SK-N-DZ (cell line): ENCODE measurements around the gene ATG7.
"Not testable (repeated sequence)": the region's sequence is repeated elsewhere in the genome, so short reads cannot be mapped to it uniquely, and the experiment has no call there.

Source experiments
- DNase-seq: peaks from one replicate; pipeline ENCODE4 v3.0.0-alpha.2; 2015; ENCODE audit warnings: low spot score

ATG7 gene

GRCh38 chr3:11385326-11385725 is 113.1 kb downstream of the ATG7 start:
- no peak for DNase-seq

GRCh38 chr3:11385891-11386290 is 113.7 kb downstream of the ATG7 start:
- no peak for DNase-seq

GRCh38 chr3:11386465-11387113 is 114.4 kb downstream of the ATG7 start:
- no peak for DNase-seq

GRCh38 chr3:11389386-11390268 is 117.4 kb downstream of the ATG7 start:
- DNase-seq = no peak

- no peak for DNase-seq
Measured at GRCh38 chr3:11390411-11391131, 118.4 kb downstream of the ATG7 start.

GRCh38 chr3:11391174-11391879 is 119.1 kb downstream of the ATG7 start:
- DNase-seq = no peak

GRCh38 chr3:11392014-11392859 is 120.0 kb downstream of the ATG7 start:
- no peak for DNase-seq

GRCh38 chr3:11392860-11393114 is 120.6 kb downstream of the ATG7 start:
- DNase-seq = no peak

GRCh38 chr3:11393401-11393800 is 121.2 kb downstream of the ATG7 start:
- DNase-seq = no peak

GRCh38 chr3:11394392-11394791 is 122.2 kb downstream of the ATG7 start:
- DNase-seq = no peak

GRCh38 chr3:11400213-11400612 is 128.0 kb downstream of the ATG7 start:
- no peak for DNase-seq

- DNase-seq = no peak
Measured at GRCh38 chr3:11401434-11401833, 129.2 kb downstream of the ATG7 start.

- DNase-seq = no peak
Measured at GRCh38 chr3:11405323-11405722, 133.1 kb downstream of the ATG7 start.

- no peak for DNase-seq
Measured at GRCh38 chr3:11407644-11408043, 135.4 kb downstream of the ATG7 start.

- DNase-seq = not testable (repeated sequence)
Measured at GRCh38 chr3:11408324-11408859, 136.2 kb downstream of the ATG7 start.

- no peak for DNase-seq
Measured at GRCh38 chr3:11410564-11410963, 138.4 kb downstream of the ATG7 start.

GRCh38 chr3:11411956-11412355 is 139.8 kb downstream of the ATG7 start:
- DNase-seq = no peak

- no peak for DNase-seq
Measured at GRCh38 chr3:11413071-11413470, 140.9 kb downstream of the ATG7 start.

GRCh38 chr3:11415099-11415498 is 142.9 kb downstream of the ATG7 start:
- DNase-seq = no peak

GRCh38 chr3:11420066-11420465 is 147.9 kb downstream of the ATG7 start:
- no peak for DNase-seq

GRCh38 chr3:11422291-11422690 is 150.1 kb downstream of the ATG7 start:
- no peak for DNase-seq
